ENCODE data around the gene ACER3.
"Not testable (repeated sequence)": the region's sequence is repeated elsewhere in the genome, so short reads cannot be mapped to it uniquely, and the experiment has no call there.

The ACER3 gene

DNA sequence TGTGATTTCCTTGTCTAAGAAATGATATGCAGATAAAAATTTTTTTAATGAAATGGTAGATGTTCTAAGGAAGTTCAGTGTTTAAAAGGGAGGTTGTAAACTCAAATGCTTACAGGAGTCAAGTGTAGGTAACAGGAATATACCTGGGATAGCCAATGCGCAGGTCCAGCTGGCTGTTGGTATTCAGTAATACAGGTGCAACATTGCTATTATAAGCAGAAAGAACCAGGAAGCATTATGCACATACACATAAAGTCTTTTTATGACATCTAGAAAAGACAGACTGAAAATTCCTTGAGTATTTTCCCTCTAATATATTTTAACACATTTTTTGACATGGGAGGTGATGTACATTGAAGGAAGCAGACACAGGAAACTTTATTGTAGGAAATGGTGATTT lies 129.9 kb downstream of the ACER3 start:
- DNase-seq, result no peak

DNA sequence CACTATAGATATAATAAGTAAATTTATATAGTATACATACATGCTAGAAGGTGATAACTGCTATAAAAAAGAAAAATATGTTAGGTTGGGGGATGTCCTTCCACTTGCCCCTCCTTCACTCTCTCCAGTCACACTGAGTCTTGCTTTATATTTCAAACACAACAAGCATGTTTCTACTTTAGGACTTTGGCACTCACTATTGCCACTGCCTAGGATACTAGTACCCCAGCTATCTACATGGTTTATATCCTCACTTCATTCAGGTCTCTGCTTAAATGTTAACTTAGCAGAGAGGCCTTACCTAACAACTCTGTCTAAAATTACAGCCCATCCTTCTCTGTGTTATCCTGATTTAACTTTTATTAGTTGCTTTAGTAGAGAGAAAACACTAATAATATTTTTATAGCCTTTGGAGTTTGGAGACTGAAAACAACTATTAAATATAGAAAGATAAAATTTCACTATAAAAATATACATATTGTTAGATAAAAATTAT lies 134.4 kb downstream of the ACER3 start:
- DNase-seq, result no peak

DNA sequence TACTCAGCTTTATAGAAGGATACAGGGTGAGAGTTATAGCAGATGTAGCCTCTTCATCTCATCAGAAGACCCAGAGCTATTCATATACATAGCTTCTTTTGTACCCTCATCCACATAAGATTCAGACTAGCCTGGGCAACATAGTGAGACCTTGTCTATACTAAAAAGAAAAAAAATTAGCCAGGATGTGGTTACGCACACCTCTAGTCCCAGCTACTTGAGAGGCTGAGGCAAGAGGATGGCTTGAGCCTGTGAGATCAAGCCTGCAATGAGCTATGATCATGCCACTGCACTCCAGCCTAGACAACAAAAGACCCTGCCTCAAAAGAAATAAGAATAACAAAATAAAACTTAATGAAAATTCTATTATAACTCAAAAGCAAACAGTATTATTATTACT lies 136.8 kb downstream of the ACER3 start:
- DNase-seq, result no peak

DNA sequence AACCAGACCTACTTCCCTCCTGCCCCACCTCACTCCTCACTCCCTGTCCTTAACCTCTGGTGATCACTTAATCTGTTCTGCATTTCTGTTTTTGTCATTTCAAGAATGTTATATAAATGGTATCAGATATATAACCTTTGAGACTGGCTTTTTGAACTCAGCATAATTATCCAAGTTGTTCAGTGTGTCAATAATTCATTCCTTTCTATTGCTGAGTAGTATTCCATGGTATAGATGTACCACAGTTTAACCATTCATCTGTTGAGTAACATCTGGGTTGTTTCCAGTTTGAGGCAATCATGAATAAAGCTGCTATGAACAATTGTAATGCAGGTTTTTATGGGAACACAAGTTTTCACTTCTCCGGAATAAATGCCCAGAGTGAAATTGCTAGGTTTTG lies 138.9 kb downstream of the ACER3 start:
- no peak for DNase-seq

DNA sequence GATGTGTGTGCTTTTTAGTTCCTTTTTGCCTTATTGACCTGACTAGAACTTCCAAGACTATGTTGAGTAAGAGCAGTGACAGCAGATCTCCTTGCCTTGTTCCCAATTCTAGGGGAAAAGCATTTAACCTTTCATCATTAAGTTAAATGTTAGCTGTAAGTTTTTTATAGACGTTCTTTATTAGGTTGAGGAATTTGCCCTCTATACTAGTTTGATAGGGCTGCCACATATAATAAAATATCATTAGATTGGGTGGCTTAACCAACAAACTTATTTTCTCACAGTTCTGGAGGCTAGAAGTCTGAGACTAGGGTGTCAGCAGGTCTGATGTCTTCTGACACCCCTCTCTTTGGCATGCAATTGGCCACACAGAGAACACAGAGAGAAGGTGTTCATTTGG lies 140.9 kb downstream of the ACER3 start:
- DNase-seq, result no peak

DNA sequence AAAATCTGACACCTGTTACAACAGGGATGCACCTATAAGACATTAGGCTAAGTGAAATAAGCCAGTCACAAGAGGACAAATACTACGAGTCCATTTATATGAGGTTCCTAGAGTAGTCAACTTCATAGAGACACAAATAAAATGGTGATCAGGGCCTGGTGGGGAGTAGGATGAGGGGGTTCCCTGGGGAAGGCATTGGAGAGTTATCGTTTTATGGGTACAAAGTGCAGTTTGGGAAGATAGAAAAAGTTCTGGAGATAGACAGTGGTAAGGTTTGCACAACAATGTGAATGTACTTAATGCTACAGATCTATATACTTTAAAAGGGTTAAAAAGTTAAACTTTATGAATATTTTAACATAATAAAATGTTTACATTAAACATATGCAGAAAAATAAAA lies 142.1 kb downstream of the ACER3 start:
- no peak for DNase-seq

DNA sequence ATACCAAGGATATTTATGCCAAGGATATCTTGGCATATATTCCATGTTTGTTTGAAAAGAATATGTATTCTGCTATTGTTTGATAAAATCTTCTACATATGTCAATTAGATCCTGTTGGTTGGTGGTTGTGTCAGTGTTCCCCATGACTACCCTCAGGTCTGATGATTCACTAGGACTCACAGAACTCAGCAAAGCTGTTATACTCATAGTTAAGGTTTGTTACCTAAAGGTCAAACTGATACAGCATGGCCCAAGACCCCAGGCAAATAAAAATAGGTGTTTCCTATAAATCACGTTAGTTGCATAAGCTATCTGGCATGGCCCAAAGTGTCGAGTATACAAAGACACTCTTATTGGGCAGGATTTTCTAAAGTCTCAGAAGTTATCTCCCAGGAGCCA lies 143.2 kb downstream of the ACER3 start:
- no peak for DNase-seq

DNA sequence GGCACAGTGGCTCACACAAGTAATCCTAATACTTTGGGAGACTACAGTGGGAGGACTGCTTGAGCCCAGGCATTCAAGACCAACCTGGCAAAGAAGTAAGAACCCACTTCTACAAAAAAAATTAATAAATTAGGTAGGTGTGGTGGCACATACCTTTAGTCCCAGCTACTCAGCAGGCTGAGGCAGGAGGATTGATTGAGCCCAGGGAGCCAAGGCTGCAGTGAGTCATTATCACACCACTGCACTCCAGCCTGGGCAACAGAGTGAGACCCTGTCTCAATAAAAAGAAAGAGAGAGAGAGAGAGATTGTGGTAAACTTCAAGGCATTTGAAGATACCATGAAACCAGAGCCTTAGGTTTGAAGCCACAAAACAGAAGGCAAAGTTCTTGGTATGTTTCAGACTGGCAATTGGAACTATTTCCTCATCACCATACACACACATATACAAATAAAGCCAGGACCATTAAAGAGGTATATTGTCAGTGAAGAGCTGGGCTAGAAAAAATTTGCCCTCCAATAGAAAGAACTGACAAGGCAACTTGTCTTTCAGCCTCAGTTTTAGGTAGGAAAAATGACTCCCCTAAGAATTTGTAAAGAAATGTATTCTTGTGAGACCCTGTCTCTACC lies 148.9 kb downstream of the ACER3 start:
- no peak for DNase-seq

DNA sequence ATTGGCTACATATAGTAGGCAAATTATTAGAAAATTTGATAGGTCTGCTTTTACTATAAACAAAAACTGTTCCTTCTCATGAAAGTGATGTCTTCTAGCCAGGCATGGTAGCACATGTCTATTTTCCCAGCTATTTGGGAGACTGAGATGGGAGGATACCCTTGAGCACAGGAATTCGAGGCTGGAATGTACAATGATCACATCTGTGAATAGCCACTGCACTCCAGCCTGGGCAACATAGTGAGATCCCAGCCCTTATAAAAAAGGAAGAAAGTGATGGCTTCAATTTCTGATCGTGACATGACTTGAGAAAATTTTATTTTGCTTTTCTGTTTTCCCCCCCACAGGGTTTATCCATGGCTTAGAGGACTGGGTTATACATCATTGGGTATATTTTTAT lies 154.0 kb downstream of the ACER3 start:
- no peak for DNase-seq

DNA sequence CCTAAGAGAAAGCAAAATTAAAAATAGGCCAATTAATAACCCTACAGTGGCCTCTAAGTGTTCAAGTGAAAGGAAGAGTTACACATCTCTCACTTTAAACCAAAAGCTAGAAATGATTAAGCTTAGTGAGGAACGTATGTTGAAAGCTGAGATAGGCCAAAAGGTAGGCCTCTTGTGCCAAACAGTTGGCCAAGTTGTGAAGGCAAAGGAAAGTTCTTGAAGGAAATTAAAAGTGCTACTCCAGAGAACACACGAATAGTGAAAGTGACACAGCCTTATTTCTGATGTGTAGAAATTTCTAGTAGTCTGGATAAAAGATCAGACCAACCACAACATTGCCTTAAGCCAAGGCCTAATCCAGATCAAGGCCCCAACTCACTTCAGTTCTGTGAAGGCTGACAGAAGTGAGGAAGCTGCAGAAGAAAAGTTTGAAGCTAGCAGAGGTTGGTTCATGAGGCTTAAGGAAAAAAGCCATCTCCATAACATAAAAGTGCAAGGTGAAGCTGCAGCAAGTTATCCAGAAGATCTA lies 157.7 kb downstream of the ACER3 start:
- not testable (repeated sequence) for DNase-seq

DNA sequence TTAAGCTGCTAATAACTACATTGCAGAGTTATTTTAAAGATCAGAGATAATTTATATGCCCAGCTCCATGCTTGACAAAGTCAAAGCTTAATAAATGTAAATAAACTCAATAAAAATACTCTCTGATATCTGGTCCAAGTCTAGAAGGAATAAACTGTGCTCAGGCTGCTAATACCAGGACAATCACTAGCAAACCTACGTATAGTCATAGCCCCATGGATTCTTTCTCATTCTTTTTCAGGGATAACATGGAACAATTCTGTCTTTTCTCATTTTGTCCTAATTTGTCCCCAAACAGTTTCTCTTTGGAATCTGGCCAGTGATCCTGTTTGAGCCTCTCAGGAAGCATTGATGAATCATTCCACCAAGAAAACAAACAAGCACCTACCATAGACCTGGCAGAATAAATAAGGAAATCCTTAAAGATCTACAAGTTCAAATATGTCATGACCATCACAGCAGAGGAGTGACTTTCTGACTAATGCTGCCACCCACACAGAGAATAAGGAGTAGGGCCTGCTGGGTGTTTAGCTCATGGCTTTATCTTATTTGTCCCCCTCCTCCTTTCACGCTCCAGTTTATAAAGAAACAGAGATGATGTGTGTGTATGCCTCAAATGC lies 159.4 kb downstream of the ACER3 start:
- no peak for DNase-seq

DNA sequence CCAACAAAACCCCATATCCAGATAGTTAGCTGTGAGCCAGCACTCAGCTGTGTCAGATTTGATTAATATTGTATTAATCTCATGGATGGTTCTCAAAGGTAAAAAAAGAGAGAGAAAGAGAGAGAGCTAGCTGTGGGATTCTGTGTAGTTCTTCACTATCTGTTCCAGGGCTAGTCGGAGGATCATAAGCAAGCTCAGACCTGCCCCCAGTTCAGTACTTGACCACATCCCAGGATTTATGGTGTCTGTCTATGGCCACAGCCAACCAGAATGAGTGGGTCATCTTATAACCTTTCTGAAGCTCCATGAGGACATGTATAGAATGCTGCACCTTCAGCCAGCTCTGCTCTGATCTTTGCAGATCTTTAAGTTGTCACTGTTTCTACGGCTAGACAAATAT lies 160.0 kb downstream of the ACER3 start:
- no peak for DNase-seq

DNA sequence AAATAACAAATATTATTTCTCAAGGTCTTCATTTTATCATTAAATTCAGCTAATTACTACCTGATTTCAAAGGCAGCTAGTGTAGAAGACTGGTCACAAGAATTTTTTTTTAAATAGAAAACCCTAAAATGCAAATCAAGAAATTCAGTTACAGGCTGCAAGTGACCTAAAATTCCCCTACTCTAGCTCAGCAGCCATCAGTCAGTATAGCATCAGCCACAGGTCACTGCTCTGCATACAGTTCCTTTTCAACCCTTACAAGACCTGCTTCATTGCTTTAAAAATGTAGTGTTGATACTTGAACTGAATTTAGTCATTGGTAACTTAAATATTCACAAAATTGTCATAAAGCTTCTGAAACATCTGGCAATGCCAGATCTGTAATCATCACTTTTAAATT lies 164.0 kb downstream of the ACER3 start:
- no peak for DNase-seq

DNA sequence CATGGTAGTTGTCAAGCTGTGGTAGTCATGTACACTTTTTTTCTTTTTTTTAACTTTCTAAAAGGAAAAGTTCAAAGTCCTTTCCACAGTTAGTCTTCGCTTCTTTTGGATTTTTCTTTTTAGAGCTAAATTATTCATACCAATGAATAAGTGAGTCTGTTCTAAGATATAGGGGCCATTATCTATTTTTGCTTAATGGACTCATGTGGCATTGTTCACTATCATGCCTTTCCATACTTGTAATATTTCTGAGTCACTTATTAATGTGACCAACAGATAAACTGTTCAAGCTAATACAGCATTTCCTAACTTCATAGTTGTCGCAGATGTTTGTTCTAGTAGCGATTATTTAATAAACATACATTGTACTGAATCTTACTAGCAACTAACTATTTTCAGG lies 165.5 kb downstream of the ACER3 start:
- DNase-seq, result no peak

DNA sequence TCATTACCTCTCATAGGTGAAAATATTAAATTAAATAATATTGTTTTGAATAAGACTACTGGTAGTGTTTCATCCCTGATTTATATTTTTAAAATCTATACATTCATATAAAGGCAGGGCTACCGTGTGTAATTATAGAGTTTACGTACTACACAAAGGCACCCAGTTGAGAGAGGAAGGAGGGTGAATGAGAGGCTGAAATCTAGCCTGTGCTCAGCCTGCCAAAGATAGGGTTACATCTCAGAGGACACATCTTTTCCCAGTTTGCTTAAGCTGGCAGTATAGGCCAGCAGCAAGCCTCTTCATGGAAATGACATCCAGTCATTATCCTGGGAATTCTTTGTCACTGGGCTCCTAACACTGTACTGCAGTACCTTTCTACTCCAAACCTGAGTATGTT lies 166.0 kb downstream of the ACER3 start:
- DNase-seq, result no peak

DNA sequence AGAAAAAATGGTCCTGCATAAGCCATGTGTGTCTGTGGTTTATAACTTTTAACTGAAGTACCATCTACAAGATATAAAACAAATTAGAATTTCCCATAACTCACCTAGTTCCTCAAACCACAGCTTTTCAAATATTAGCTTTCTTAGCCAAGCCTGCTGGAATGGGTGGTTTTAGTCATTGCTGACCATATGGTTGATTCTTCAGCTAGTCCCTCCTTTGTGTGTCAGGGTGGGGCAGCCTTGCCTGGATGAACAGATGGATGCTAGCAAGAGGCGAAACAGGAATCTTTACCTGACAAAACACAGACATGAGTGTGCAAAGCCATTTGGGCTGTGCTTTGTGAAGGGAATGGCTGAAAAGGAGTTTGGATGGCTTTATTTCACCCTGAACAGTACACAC lies 166.6 kb downstream of the ACER3 start:
- DNase-seq, result no peak

DNA sequence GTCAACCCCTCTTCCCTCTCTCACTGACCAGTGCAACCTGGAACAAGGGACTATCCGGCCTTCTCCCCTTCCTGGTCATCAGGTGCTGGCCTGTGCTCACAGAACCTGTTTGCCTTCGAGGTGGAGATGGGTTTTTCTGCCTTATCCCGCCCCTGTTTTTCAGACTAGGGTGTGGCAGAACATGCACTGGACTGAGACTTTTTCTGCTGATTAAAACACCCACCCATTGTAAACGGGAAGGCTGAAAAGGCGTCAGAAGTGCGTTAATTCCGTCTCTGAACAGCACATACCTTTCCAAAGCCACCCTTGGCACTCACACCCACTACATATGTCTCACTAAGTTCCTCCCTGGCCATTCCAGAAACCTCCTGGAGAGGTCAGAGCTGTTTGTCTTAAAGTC lies 169.1 kb downstream of the ACER3 start:
- no peak for DNase-seq

DNA sequence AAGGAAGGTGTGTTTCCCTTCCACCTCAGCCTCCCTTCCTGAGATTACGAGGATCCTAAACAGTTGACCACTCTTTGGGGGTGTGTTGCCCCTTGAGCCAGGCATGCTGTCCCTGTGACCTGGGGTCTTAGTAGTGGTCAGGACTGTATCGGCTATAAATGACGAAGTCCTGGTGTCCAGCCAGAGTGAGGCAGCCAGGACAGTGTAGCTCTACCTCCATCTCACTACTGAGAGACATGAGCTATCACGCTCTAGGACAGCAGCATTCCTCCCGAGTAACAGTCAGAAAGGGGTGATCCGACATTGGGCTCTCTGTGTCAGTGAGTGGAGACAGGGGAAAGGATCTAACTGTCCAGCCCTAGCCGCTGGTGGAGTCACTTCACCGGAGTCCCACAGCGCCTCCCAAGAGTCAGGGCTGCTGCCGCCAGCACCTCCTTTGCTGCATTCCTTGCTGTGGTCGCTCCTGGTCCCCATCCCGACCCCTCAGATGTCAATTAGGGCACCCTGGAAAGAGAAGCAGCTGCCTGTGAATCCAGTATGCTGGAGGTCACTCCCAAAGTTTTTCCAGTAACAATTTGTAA lies 170.2 kb downstream of the ACER3 start:
- DNase-seq, result no peak

DNA sequence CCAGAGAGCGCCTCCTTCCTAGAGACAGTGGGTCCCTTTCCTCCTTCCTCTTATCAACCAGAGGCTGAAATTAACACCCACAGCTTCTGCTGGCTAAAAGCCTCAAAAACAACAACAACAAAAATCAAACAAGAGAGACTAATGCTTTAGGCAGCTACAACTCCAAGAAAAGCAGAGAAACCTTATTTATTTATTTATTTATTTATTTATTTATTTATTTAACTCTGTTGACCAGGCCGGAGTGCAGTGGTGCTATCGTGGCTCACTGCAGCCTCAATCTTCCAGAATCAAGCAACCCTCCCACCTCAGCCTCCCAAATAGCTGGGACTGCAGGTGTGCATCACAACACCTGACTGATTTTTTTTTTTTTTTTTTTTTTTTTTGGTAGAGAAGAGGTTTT lies 170.9 kb downstream of the ACER3 start:
- no peak for DNase-seq

DNA sequence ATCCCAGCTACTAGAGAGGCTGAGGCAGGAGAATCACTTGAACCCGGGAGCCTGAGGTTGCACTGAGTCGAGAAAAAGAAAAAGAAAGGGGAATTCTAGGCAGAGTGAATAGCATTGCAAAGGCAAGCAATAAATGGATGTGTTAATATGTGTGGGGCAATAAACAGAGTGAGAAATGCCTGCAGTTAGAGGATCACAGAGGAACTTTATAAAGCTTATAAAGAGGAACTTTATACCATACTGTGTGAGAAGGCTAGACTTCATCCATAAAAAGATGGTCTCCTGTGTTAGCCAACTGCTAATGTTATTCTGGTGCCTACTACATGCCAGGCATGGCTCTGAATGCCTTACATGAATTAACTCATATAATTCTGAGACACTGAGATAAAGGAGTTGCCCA lies 174.3 kb downstream of the ACER3 start:
- DNase-seq, result no peak

DNA sequence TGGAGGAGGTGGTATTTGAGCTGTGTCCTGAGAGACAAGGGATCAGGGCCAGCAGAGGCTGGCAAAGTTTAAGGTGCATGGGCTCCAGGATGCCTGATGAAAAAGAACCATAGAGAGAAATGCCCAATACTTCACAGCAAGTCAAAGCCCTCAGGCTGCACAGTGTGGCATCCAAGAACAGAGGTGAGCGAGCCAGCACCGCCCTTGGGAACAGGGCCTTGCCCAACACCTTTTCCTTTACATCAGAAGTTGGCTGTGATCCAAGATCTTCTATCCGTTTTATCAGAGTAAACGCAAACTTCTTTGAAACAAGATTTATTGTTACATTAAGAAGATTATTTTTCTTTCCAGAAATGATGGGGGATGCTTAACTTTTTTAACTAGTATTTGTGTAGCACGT lies 174.9 kb downstream of the ACER3 start:
- no peak for DNase-seq

DNA sequence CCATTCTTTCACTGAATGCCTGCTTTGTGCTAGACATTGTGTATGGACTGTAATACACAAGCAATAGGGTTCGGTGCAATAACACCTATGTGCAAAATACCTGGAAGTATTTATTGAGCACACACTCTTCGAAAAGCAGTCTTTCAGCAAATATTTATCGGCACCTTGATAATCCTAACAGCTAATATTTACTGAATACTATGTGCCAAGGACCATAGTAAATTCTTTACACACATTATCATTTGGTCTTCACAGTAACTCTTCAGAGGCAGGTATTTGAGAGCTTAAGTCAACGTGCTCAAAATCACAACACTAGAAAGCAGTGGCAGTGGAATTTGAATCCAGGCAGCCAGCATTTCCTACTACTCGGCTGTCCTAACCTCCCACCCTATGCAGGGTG lies 175.7 kb downstream of the ACER3 start:
- DNase-seq, result no peak

DNA sequence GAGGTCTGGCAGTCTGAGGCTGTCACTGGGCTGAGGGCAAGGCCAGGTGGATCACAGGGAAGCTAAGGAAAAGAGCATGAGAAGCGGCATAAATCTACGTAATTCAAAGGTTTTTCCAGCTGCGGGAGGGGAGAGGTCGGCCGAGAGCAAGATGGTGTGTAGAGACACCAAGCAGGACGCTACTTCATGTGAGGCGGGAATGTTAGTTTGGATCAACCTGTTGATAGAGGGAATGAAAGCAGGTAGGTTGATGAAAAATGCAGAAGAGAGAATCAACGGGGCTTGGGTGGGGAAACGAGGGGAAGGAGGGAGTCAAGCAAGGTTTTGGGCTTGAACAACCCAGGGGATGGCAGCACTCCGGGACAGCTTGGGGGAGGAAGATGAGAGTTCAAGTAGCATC lies 176.3 kb downstream of the ACER3 start:
- no peak for DNase-seq

All from nucleus accumbens (tissue), 56 donors.